H9 (cell line): Measurements from ENCODE around the gene TRPV6. TPM values are rescaled to one million over a fixed set of nuclear protein-coding genes. Genes with fewer than 3 reads are reported as not detected.

ENCODE experiments used
- DNase-seq: peaks from one replicate; pipeline ENCODE4 v3.0.0-alpha.2; 2017
- H2AFZ ChIP-seq: one replicate; pipeline ENCODE4 v1.6.1; 2013; ENCODE audit warnings: mild to moderate bottlenecking, low read length, control low read depth, moderate library complexity
- H2AK5ac ChIP-seq: 2 replicates; pipeline ENCODE4 v1.6.1; 2013; ENCODE audit warnings: low read length, control low read depth, mixed read lengths; ENCODE audit not compliant: insufficient read length
- H2BK120ac ChIP-seq: one replicate; pipeline ENCODE4 v1.6.1; 2013; ENCODE audit warnings: low read depth, mild to moderate bottlenecking, low read length, control low read depth, inconsistent platforms; ENCODE audit not compliant: poor library complexity, severe bottlenecking
- H2BK12ac ChIP-seq: 2 replicates; pipeline ENCODE4 v1.6.1; 2013; ENCODE audit warnings: low read length, control low read depth, mixed read lengths, low read depth; ENCODE audit not compliant: insufficient read length
- H2BK15ac ChIP-seq: 2 replicates; pipeline ENCODE4 v1.6.1; 2013; ENCODE audit warnings: low read depth, low read length, control low read depth
- H2BK20ac ChIP-seq: one replicate; pipeline ENCODE4 v1.6.1; 2013; ENCODE audit warnings: low read depth, mild to moderate bottlenecking, low read length, control low read depth, inconsistent platforms; ENCODE audit not compliant: poor library complexity, severe bottlenecking
- H2BK5ac ChIP-seq: 2 replicates; pipeline ENCODE4 v1.6.1; 2013; ENCODE audit warnings: low read length, control low read depth, mixed read lengths; ENCODE audit not compliant: insufficient read length
- H3K14ac ChIP-seq: 2 replicates; pipeline ENCODE4 v1.6.1; 2013; ENCODE audit warnings: low read length, control low read depth; ENCODE audit not compliant: insufficient read depth
- H3K18ac ChIP-seq: 2 replicates; pipeline ENCODE4 v1.6.1; 2013; ENCODE audit warnings: low read depth, mild to moderate bottlenecking, mixed read lengths, low read length, control low read depth; ENCODE audit not compliant: insufficient read length
- H3K23ac ChIP-seq: 2 replicates; pipeline ENCODE4 v1.6.1; 2013; ENCODE audit warnings: low read length, control low read depth, mixed read lengths, low read depth; ENCODE audit not compliant: insufficient read length
- H3K23me2 ChIP-seq: 2 replicates; pipeline ENCODE4 v1.6.1; 2013; ENCODE audit warnings: low read depth, mild to moderate bottlenecking, mixed read lengths, low read length, control low read depth; ENCODE audit not compliant: insufficient read length, poor library complexity, severe bottlenecking
- H3K27ac ChIP-seq: 2 replicates; pipeline ENCODE4 v1.5.1; 2013; ENCODE audit warnings: low read length, control low read depth, mixed read lengths, low read depth; ENCODE audit not compliant: insufficient read length
- H3K27me3 ChIP-seq: 2 replicates; pipeline ENCODE4 v1.6.1; 2013; ENCODE audit warnings: low read length, control low read depth, inconsistent platforms; ENCODE audit not compliant: insufficient read depth
- H3K4ac ChIP-seq: 2 replicates; pipeline ENCODE4 v1.6.1; 2013; ENCODE audit warnings: low read depth, mild to moderate bottlenecking, control low read depth, inconsistent platforms, low read length, moderate library complexity
- H3K4me1 ChIP-seq: 2 replicates; pipeline ENCODE4 v1.6.1; 2013; ENCODE audit warnings: low read length, control low read depth, inconsistent platforms; ENCODE audit not compliant: insufficient read depth
- H3K4me2 ChIP-seq: 2 replicates; pipeline ENCODE4 v1.6.1; 2013; ENCODE audit warnings: low read length, control low read depth, mixed read lengths; ENCODE audit not compliant: insufficient read length, insufficient read depth
- H3K56ac ChIP-seq: 2 replicates; pipeline ENCODE4 v1.6.1; 2013; ENCODE audit warnings: low read depth, mild to moderate bottlenecking, mixed read lengths, low read length, control low read depth; ENCODE audit not compliant: insufficient read length
- H3K79me1 ChIP-seq: 2 replicates; pipeline ENCODE4 v1.6.1; 2013; ENCODE audit warnings: low read depth, mild to moderate bottlenecking, moderate library complexity, low read length, control low read depth, inconsistent platforms; ENCODE audit not compliant: insufficient read depth, poor library complexity, severe bottlenecking
- H3K79me2 ChIP-seq: 2 replicates; pipeline ENCODE4 v1.6.1; 2013; ENCODE audit warnings: low read length, control low read depth, inconsistent platforms; ENCODE audit not compliant: insufficient read depth
- H3K9ac ChIP-seq: 2 replicates; pipeline ENCODE4 v1.6.1; 2013; ENCODE audit warnings: low read length, control low read depth, mixed read lengths; ENCODE audit not compliant: insufficient read length; ENCODE audit errors: extremely low read depth
- H3K9me3 ChIP-seq: one replicate; pipeline ENCODE4 v1.6.1; 2013; ENCODE audit warnings: low read depth, low read length, inconsistent platforms; ENCODE audit not compliant: control insufficient read depth
- H3T11ph ChIP-seq: one replicate; pipeline ENCODE4 v1.6.1; 2013; ENCODE audit warnings: mild to moderate bottlenecking, low read length, control low read depth, inconsistent platforms
- H4K20me1 ChIP-seq: one replicate; pipeline ENCODE4 v1.6.1; 2013; ENCODE audit not compliant: control insufficient read depth, insufficient read length, insufficient read depth
- H4K5ac ChIP-seq: 2 replicates; pipeline ENCODE4 v1.6.1; 2013; ENCODE audit warnings: low read depth, mild to moderate bottlenecking, mixed read lengths, low read length, control low read depth; ENCODE audit not compliant: insufficient read length
- H4K8ac ChIP-seq: replicated peaks from 2 replicates; pipeline ENCODE4 v1.6.1; 2013; ENCODE audit warnings: low read length, control low read depth, mixed read lengths, low read depth; ENCODE audit not compliant: insufficient read length
- H4K91ac ChIP-seq: 2 replicates; pipeline ENCODE4 v1.6.1; 2013; ENCODE audit warnings: low read depth, mild to moderate bottlenecking, moderate library complexity, mixed read lengths, low read length, control low read depth; ENCODE audit not compliant: insufficient read length
- H3K27ac Mint-ChIP-seq, 3 experiments: 2 replicates in 2 of 3; 3 replicates in 1 of 3; pipeline ENCODE4 v1.8.0; 2020 to 2021; ENCODE audit warnings: mixed read lengths in 3 of 3, mild to moderate bottlenecking in 1 of 3, moderate library complexity in 1 of 3
- H3K27me3 Mint-ChIP-seq: 2 replicates; pipeline ENCODE4 v1.8.0; 2021; ENCODE audit warnings: low read depth, mild to moderate bottlenecking, moderate library complexity, mixed read lengths
- H3K36me3 Mint-ChIP-seq, 3 experiments: 2 replicates in 2 of 3; 3 replicates in 1 of 3; pipeline ENCODE4 v1.8.0; 2020 to 2021; ENCODE audit warnings: low read depth in 3 of 3, mixed read lengths in 3 of 3; ENCODE audit not compliant: insufficient read depth in 1 of 3
- H3K4me1 Mint-ChIP-seq, 2 experiments: 2 replicates each; pipeline ENCODE4 v1.8.0; 2020; ENCODE audit warnings: mixed read lengths in 2 of 2
- H3K4me3 Mint-ChIP-seq, 2 experiments: 2 replicates in 1 of 2; 3 replicates in 1 of 2; pipeline ENCODE4 v1.8.0; 2020 to 2021; ENCODE audit warnings: mild to moderate bottlenecking in 2 of 2, mixed read lengths in 2 of 2, moderate library complexity in 1 of 2
- H3K9me3 Mint-ChIP-seq, 2 experiments: 2 replicates in 1 of 2; 3 replicates in 1 of 2; pipeline ENCODE4 v1.8.0; 2020; ENCODE audit warnings: mild to moderate bottlenecking in 2 of 2, mixed read lengths in 2 of 2, moderate library complexity in 1 of 2
- CTCF ChIP-seq: fragments of 200-600 bp; sonication (generic); conservative IDR thresholded peaks from 3 replicates; pipeline ENCODE4 v1.8.0; 2021; ENCODE audit warnings: antibody characterized with exemption, mild to moderate bottlenecking
- WGBS: extraction: QIAGEN DNeasy Blood & Tissue Kit; methylation state at CpG from one replicate; pipeline ENCODE4 v1.1.7; 2013; ENCODE audit warnings: missing lambda C conversion rate, low lambda C conversion rate, mixed read lengths; ENCODE audit not compliant: insufficient read length; ENCODE audit errors: extremely low coverage; 5-methylcytosine and 5-hydroxymethylcytosine counted together
- total RNA-seq: library from RNA; stranded (reverse); gene quantifications from 2 replicates; pipeline ENCODE4 v1.2.1, GENCODE V29; 2021

The TRPV6 gene
- total RNA-seq, 1 experiment from 2014 or later, result 0.61 TPM

- Histone ChIP-seq H3K23me2 (no peaks in the 10 kb centered on the region), H3K4me1 (no peaks in the 10 kb centered on the region; the same call in 1 of the 2 replicates), H2BK5ac (no peak overlapping the region), H3K79me1 (no peaks in the 10 kb centered on the region), H2AK5ac (no peak overlapping the region), H3K14ac (no peak overlapping the region), H4K5ac (no peak overlapping the region), H4K20me1 (no peaks in the 10 kb centered on the region), H2BK12ac (no peak overlapping the region), H3K9ac (no peak overlapping the region), H3K18ac (no peak overlapping the region), H3K27me3 (no peaks in the 10 kb centered on the region), H3T11ph (no peak overlapping the region), H3K4me2 (no peak overlapping the region), H4K8ac (no peak overlapping the region), H2BK120ac (no peak overlapping the region), H4K91ac (no peak overlapping the region), H3K56ac (no peak overlapping the region), H3K4ac (no peak overlapping the region), H3K23ac (no peak overlapping the region), H3K79me2 (no peaks in the 10 kb centered on the region), H2AFZ (no peak overlapping the region), H2BK15ac (no peak overlapping the region), H3K27ac (no peak overlapping the region), H3K9me3 (no peaks in the 10 kb centered on the region), H2BK20ac (no peak overlapping the region)
- peaks cover 5 to 16% of the 10 kb centered on the region in 2 experiments for H3K4me1 Mint-ChIP-seq
- peaks cover 0 to 3% of the 10 kb centered on the region in 2 experiments; a peak in 2 of 5 replicates for H3K9me3 Mint-ChIP-seq
- WGBS, result no CpG with 5 or more reads among the region's 2 CpGs
- no peak overlapping the region for H3K4me3 Mint-ChIP-seq
- TF ChIP-seq CTCF, result no peak
- no peak for DNase-seq
- peaks cover 0 to 22% (median 9%) of the 10 kb centered on the region in 3 experiments; a peak in 5 of 7 replicates for H3K36me3 Mint-ChIP-seq
- no peak overlapping the region for H3K27ac Mint-ChIP-seq
- peaks cover 3% of the 10 kb centered on the region; the same call in 1 of the 2 replicates for H3K27me3 Mint-ChIP-seq
Measured at GRCh38 chr7:142869434-142869833, 16.1 kb downstream of the TRPV6 start.
